GM21367 (cell line): ENCODE results near the gene MAGIX.
"Not testable (repeated sequence)": the region's sequence is repeated elsewhere in the genome, so short reads cannot be mapped to it uniquely, and the experiment has no call there.

ENCODE experiments used
- ATAC-seq: cut with Tn5 transposase; IDR thresholded peaks from one replicate; pipeline ENCODE4 v1.9.1; 2021; ENCODE audit not compliant: unreplicated experiment

Gene MAGIX

DNA sequence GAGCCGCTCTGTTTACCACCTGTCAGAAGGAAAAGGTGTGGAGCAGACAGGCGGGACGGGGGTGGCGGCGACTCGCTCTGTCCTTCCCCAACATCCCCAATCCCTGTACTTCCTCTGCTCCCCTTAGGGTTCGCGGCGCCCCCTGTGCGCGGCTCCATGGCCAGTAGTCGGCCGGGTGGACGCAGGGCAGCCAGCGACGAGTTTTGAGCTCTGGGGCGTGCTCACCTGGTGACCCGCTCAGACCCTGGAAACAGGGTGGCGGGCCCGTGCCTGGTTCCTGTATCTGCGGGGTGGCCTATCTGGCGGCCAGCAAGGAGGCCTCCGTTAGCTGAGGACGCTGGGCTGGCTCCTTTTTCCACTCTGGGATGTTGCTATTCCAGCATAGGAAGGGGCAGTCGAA, 5.4 kb upstream of the MAGIX start:
- ATAC-seq = no peak

GRCh38 chrX:49160908-49161307, 1.6 kb upstream of the MAGIX start:
- no peak for ATAC-seq

DNA sequence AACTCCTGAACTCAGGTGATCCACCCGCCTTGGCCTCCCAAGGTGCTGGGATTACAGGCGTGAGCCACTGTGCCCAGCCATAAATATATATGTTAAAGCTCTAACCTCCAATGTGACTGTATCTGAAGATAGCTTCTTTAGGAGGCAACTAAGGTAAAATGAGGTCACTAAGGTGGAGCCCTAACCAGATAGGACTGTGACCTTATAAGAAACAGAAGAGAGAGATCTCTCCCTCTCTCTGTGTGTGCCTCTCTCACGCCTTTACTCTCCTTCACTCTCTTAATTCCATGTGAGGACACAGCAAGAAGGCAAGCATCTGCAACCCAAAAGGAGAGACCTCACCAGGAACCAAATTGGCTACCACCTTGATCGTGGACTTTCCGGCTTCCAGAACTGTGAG, 926 bp upstream of the MAGIX start:
- ATAC-seq = no peak

DNA sequence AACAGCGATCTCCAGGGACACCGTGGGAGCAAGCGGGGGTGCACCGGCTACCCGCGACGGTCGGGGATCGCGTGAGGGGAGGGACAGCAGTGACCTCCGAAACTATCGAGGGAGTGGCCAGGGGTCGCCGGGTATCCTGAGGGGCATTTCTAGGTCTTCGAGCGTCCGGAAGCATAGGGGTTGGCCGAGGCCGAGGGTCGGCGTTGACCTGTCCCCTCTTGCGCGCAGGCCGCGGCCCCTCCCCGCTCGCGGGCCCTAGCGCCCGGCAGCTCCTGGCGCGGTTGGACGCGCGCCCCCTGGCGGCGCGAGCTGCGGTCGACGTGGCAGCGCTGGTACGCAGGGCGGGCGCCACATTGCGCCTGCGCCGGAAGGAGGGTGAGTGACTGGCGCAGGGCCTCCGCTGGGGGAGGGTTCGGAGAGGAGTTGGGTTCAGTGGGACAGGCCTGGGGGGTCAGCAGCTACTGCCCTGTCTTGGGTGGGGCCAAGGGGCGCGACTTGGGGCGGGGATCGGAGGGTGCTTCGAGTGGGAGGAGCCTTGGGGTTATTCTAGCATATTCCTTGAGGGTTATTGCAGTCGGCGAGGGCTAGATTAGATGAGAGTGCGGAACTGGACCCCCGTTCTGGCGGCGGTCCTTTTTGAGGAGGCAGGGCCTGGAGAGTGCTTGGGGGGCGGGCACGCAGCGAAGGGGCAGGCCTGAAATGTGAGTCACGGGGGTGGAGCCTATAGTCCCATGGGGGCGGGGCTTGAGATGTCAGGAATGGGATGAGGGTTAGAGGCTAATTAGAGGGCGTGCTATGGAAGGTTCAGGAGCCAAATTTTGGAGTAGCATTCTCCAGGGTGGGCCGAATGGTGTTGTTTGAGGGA, 1.2 kb downstream of the MAGIX start:
- ATAC-seq = no peak

- ATAC-seq = no peak
Observed at GRCh38 chrX:49164589-49165360, 2.2 kb downstream of the MAGIX start.

DNA sequence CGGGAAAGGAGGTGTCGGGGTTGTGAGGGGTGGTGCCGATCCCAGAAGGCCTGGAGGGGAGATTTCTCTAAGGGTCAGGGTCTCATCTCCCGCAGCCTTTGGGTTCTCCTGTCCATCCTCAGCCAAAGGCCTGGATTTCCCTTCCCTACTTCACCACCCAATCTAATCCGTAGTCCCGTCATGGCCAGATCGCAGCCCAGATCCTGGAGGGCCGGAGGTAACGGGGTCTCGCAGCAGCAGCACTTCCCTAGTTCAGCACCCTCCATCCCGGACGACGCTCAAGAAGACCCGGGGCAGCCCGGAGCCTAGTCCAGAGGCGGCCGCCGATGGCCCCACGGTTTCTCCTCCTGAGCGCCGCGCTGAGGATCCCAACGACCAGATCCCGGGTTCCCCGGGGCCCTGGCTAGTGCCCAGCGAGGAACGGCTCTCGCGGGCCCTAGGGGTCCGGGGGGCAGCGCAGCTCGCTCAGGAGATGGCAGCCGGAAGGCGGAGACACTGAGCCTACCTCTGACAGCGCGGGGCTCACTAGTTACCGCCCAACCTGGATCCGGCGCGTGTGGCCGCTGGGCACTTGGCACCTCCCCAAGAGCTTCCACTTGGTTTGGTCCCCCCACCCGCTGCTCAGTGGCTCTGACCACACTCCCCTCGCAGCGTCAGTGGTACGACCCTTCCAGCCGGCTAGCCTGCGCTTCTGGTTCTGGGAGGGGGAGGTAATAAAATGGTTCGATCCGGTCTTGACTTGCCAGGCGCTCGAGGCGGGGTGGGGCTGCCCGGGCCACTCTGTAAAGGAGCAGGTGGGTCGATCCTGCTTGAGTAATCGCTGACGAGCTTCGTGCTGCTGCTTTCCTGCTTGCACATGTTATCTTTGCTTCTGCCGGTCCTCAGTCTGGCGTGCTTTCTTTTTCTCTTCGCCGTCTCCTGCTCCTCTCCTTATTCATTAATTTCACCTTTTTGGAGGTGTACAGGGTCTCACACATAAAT, 3.6 kb downstream of the MAGIX start:
- peak; percentile 36 for ATAC-seq

DNA sequence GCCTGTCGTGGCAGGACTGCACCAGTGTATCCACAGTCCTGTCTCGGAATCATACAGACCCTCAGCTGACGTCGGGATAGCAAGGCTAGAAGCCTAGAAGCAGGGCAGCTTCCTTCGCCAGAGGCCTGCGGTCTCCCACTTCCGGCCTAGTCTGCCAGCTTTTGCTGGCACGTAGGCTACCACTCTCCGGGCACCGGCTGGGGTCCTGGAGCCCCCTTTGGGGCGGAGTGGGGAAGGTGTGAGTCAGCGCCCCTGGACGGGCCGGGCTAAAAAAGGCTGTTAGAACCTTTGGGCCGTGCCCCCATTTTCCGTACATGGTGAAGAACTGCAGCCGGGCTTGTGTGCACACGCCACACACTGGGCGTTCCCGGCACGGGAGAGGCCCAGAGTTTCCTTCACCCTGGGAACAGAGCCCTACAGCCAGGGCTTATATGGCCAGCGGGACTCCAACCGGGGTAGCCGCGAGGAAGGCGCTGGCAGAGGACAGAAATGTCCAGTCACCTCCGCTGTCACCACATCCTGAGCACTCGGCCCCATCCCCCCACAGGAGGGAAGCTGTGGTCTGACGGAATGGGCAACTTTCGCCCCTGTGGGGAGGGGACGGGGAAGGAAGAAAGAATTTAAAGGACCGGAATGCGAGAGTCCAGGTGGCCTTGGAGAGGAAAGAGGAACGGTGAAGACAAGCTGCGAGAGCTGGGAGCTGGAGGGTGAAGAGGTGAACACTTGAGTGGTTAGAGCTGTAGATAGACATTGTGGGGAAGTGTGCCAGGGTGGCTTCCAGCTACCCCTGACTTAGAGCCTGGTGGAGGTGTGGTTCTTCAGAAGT, 4.6 kb downstream of the MAGIX start:
- peak; percentile 30 for ATAC-seq

DNA sequence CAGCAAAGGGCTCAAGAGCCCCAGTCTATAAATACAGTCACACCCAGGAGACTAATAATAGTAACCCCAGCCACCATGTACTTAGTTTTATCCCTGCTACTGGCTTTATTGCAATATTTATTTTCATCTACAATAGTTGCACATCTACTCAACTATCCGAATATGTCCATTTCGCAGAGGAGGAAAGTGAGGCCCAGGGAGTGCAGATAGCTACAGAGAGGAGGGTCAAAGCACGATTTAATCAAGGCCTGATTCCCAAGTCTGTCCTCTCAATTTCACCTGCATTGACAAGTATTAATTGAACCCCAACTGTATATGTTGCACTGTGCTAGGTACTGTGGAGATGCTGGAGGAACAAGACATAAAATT, 5.2 kb downstream of the MAGIX start:
- ATAC-seq = no peak

DNA sequence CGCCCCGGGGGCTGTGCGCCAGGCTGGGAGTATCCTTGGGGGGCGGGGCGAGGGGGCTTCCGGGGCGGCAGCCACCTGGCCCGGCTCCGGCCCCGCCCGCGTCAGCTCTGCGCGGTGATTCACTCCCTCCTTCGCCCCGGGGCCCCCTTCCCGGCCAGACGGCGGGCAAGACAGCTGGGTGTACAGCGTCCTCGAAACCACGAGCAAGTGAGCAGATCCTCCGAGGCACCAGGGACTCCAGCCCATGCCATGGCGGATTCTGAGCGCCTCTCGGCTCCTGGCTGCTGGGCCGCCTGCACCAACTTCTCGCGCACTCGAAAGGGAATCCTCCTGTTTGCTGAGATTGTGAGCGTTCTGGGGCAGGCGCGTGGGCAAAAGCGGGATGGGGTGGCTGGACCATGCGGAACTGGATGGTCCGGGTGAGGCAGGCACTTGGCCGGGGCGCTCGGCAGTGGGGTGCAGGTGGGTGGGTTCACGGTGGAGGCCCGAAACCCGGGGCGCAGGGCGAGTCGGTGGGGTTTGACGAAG, 9.3 kb downstream of the MAGIX start, which contains the start of gene PLP2:
TSS of gene PLP2 (plus strand) at position 147 of the 528 bp plus-strand sequence. CDS start at position 250, 103 bp downstream.
- ATAC-seq = no peak

DNA sequence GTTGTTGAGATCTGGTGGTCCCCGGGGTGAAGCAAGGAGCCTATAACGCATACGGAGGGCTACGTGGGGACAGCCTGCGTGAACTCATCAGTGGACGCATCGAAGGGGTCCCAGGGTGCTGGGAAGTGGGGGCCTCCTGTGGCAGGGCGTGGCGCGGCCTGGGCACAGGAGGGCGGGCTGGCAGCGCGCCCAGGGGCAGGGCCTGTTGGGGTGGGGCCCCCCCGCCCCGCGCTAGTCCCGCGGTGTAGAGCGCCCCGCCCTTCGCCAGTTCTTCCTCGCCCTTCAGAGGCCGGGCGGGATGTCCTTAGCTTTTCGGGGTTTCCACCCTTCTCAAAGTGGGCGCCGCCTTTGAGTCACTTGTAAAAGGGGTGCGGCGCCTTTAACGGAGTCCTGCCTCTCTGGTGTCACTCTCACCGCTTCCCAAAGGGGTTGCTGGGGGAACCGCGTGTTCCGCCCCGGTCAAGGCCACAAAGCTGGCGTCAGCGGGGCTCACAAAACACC, 9.8 kb downstream of the MAGIX start:
- ATAC-seq = peak; percentile 57

GRCh38 chrX:49173544-49173943, 11.0 kb downstream of the MAGIX start:
- not testable (repeated sequence) for ATAC-seq

DNA sequence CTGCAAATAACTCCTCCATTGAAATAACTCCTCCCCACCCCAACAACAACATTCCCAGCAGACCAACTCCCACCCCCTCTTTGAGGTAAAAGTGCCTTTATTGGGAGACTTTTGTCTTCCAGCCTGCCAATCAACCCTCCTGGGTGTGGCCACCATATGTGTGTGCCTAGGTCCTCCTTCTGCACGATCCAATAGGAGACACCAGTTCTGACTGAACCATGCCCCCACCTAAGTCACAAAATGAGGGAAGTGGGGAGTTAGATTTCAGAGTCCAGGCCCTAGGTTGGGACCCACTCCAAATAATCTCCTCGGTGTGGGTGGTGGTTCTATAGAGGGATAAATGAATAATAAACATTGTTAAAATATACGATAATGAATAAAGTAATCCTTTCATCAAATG, 12.2 kb downstream of the MAGIX start:
- no peak for ATAC-seq

DNA sequence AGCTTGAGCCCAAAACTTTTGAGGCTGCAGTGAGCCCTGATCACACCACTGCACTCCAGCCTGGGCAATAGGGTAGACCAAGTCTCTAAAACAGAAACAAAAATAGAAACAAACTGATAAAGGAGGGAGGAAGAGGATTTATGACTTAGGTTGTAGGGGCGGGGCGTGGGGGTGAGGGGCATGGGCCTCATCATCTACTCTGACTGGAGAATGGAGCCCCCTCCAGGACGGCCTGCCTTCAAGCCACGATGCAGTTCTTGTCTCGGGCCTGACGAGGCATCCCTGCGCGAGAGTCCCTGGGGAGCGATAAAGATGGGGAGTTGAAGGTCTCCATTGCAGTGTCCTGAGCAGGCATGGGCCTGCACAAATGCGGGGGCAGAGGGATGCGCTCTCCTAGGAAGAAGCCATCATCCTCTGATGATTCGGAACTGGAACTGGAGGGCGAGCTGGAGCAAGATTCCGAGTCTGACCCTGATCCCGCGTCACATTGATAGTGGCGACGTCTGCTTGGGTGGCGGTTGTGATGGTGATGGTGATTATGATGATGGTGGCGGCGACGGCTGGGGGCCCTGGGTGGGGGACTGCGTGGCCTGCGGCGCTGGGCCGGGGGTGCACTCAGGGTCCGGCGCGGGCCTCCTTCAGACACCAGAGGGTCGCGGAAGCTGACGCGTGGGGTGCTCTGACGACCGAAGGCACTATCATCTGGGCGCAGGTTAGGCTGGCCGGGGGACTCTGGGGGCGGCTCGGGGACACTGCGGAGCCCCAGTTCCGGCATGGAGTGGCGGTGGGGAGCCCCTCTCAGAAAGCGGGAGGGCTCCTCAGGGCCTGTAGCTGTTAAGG, 13.1 kb downstream of the MAGIX start:
- ATAC-seq = no peak

GRCh38 chrX:49176421-49177326, 14.1 kb downstream of the MAGIX start:
- ATAC-seq = no peak

DNA sequence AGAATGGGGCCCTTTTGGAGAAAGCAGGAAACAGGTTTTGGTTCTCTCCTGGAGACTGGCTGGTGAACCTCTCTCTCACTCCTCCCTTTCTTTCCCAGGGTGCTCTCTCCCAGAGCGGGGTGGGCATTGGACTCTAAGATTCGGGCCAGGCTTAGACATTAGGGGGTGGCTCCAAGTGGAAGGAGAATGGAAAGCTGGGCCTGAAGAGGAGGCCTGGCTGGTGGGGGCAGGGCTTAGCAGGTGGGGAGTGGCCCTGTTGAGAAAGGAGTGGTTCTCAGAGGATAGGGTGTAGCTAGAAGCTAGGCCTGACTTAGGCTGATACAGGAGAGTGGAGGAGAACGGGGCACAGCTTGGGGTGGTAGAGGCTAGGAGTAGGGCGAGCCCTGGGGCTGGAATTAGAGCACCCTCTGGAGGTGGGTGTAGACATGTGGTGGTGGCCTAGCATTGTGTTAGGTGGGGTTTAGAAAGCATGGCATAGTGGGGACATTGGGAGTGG, 14.8 kb downstream of the MAGIX start:
- ATAC-seq = no peak

- no peak for ATAC-seq
Observed at GRCh38 chrX:49177873-49178480, 15.4 kb downstream of the MAGIX start.

- ATAC-seq = no peak
Observed at GRCh38 chrX:49178537-49178936, 16.0 kb downstream of the MAGIX start.
